Duodenal mucosa (tissue), 2 donors: ENCODE data around the gene ROR2.

Experiments
- H3K27ac ChIP-seq: one replicate; pipeline ENCODE4 v1.7.0; 2013; ENCODE audit warnings: low read depth, low read length
- H3K27me3 ChIP-seq, 2 donors: one replicate each; pipeline ENCODE4 v1.7.0; 2013; ENCODE audit warnings: low read length in 2 of 2, control low read depth in 1 of 2; ENCODE audit not compliant: insufficient read depth in 2 of 2, control insufficient read depth in 1 of 2
- H3K36me3 ChIP-seq, 2 donors: one replicate each; pipeline ENCODE4 v1.7.0; 2013; ENCODE audit warnings: low read length in 2 of 2, control low read depth in 1 of 2; ENCODE audit not compliant: insufficient read depth in 2 of 2, control insufficient read depth in 1 of 2
- H3K4me1 ChIP-seq, 2 donors: one replicate each; pipeline ENCODE4 v1.7.0; 2013; ENCODE audit warnings: low read length in 2 of 2, control low read depth in 1 of 2; ENCODE audit not compliant: insufficient read depth in 2 of 2, control insufficient read depth in 1 of 2
- H3K4me3 ChIP-seq, 2 donors: one replicate each; pipeline ENCODE4 v1.7.0; 2013; ENCODE audit warnings: low read length in 2 of 2, low read depth in 1 of 2
- H3K9ac ChIP-seq, 2 donors: one replicate each; pipeline ENCODE4 v1.7.0; 2013; ENCODE audit warnings: low read length in 2 of 2, low read depth in 1 of 2
- H3K9me3 ChIP-seq, 2 donors: one replicate each; pipeline ENCODE4 v1.7.0; 2013; ENCODE audit warnings: low read length in 2 of 2, control low read depth in 1 of 2; ENCODE audit not compliant: control insufficient read depth in 1 of 2

Gene ROR2

GRCh38 chr9:91698266-91698665 lies 251.8 kb downstream of the ROR2 start:
- Histone ChIP-seq H3K9ac (no peak overlapping the region), H3K27me3 (no peaks in the 10 kb centered on the region), H3K9me3 (no peaks in the 10 kb centered on the region), H3K4me3 (no peak overlapping the region), H3K36me3 (no peaks in the 10 kb centered on the region), H3K4me1 (no peaks in the 10 kb centered on the region), H3K27ac (no peak overlapping the region)

GRCh38 chr9:91697201-91697600 lies 252.8 kb downstream of the ROR2 start:
- no peaks in the 10 kb centered on the region for H3K4me1 ChIP-seq
- H3K9me3 ChIP-seq, result no peaks in the 10 kb centered on the region
- H3K27me3 ChIP-seq, result no peaks in the 10 kb centered on the region
- no peaks in the 10 kb centered on the region for H3K36me3 ChIP-seq
- H3K9ac ChIP-seq, result no peak overlapping the region
- H3K27ac ChIP-seq, result no peak overlapping the region
- no peak overlapping the region for H3K4me3 ChIP-seq

- Histone ChIP-seq H3K4me3 (no peak overlapping the region), H3K36me3 (no peaks in the 10 kb centered on the region), H3K27me3 (no peaks in the 10 kb centered on the region), H3K9me3 (no peaks in the 10 kb centered on the region), H3K9ac (no peak overlapping the region), H3K27ac (no peak overlapping the region), H3K4me1 (no peaks in the 10 kb centered on the region)
These were observed 255.8 kb downstream of the ROR2 start for GRCh38 chr9:91694081-91694870.

- Histone ChIP-seq H3K27ac (no peak overlapping the region), H3K4me1 (no peaks in the 10 kb centered on the region), H3K4me3 (no peak overlapping the region), H3K9ac (no peak overlapping the region), H3K9me3 (no peaks in the 10 kb centered on the region), H3K36me3 (no peaks in the 10 kb centered on the region), H3K27me3 (no peaks in the 10 kb centered on the region)
These were observed 256.8 kb downstream of the ROR2 start for GRCh38 chr9:91693226-91693625.

GRCh38 chr9:91690540-91691249 lies 259.3 kb downstream of the ROR2 start:
- no peak overlapping the region for H3K27ac ChIP-seq
- H3K36me3 ChIP-seq, result no peaks in the 10 kb centered on the region
- H3K9ac ChIP-seq, result no peak overlapping the region
- no peaks in the 10 kb centered on the region for H3K9me3 ChIP-seq
- no peak overlapping the region for H3K4me3 ChIP-seq
- H3K4me1 ChIP-seq, result no peaks in the 10 kb centered on the region
- H3K27me3 ChIP-seq, result no peaks in the 10 kb centered on the region

GRCh38 chr9:91689006-91689405 lies 261.0 kb downstream of the ROR2 start:
- H3K9ac ChIP-seq, result no peak overlapping the region
- H3K27me3 ChIP-seq, result no peaks in the 10 kb centered on the region
- no peaks in the 10 kb centered on the region for H3K36me3 ChIP-seq
- no peak overlapping the region for H3K27ac ChIP-seq
- no peaks in the 10 kb centered on the region for H3K9me3 ChIP-seq
- no peaks in the 10 kb centered on the region for H3K4me1 ChIP-seq
- H3K4me3 ChIP-seq, result no peak overlapping the region

- H3K27ac ChIP-seq, result no peak overlapping the region
- no peak overlapping the region for H3K9ac ChIP-seq
- H3K9me3 ChIP-seq, result no peaks in the 10 kb centered on the region
- H3K4me1 ChIP-seq, result no peaks in the 10 kb centered on the region
- H3K36me3 ChIP-seq, result no peaks in the 10 kb centered on the region
- peaks cover 0 to 3% of the 10 kb centered on the region in 2 donors for H3K27me3 ChIP-seq
- no peak overlapping the region for H3K4me3 ChIP-seq
These were observed 266.8 kb downstream of the ROR2 start for GRCh38 chr9:91683269-91683668.

GRCh38 chr9:91682806-91683205 lies 267.2 kb downstream of the ROR2 start:
- H3K27me3 ChIP-seq, result peaks cover 0 to 3% of the 10 kb centered on the region in 2 donors
- H3K9me3 ChIP-seq, result no peaks in the 10 kb centered on the region
- no peaks in the 10 kb centered on the region for H3K36me3 ChIP-seq
- no peak overlapping the region for H3K9ac ChIP-seq
- no peaks in the 10 kb centered on the region for H3K4me1 ChIP-seq
- no peak overlapping the region for H3K4me3 ChIP-seq
- no peak overlapping the region for H3K27ac ChIP-seq

- Histone ChIP-seq H3K9me3 (no peaks in the 10 kb centered on the region), H3K4me1 (no peaks in the 10 kb centered on the region), H3K36me3 (no peaks in the 10 kb centered on the region), H3K27ac (no peak overlapping the region), H3K4me3 (no peak overlapping the region), H3K9ac (no peak overlapping the region), H3K27me3 (peaks cover 0 to 3% of the 10 kb centered on the region in 2 donors)
These were observed 268.3 kb downstream of the ROR2 start for GRCh38 chr9:91681461-91682305.

GRCh38 chr9:91680998-91681397 lies 269.0 kb downstream of the ROR2 start:
- no peak overlapping the region for H3K27ac ChIP-seq
- H3K9ac ChIP-seq, result no peak overlapping the region
- H3K4me1 ChIP-seq, result no peaks in the 10 kb centered on the region
- H3K36me3 ChIP-seq, result no peaks in the 10 kb centered on the region
- H3K27me3 ChIP-seq, result peaks cover 0 to 3% of the 10 kb centered on the region in 2 donors
- H3K4me3 ChIP-seq, result no peak overlapping the region
- no peaks in the 10 kb centered on the region for H3K9me3 ChIP-seq
